Kidney glomerular epithelial cell (primary cell): ENCODE data around the gene SLC35F3.

Experiments
- DNase-seq: peaks from one replicate; lab custom pipeline; 2025; lab: John Stamatoyannopoulos, UW

The SLC35F3 gene

GRCh38 chr1:234258071-234258470 lies 353.6 kb downstream of the SLC35F3 start:
- DNase-seq: no peak

GRCh38 chr1:234260578-234260977 lies 356.1 kb downstream of the SLC35F3 start:
- no peak for DNase-seq

GRCh38 chr1:234261545-234261944 lies 357.1 kb downstream of the SLC35F3 start:
- DNase-seq: no peak

GRCh38 chr1:234262007-234262753 lies 357.7 kb downstream of the SLC35F3 start:
- DNase-seq: no peak

- DNase-seq: no peak
These were observed 358.3 kb downstream of the SLC35F3 start for GRCh38 chr1:234262754-234263105.

GRCh38 chr1:234264832-234265231 lies 360.4 kb downstream of the SLC35F3 start:
- DNase-seq: no peak

- DNase-seq: no peak
These were observed 360.8 kb downstream of the SLC35F3 start for GRCh38 chr1:234265321-234265720.

- DNase-seq: no peak
These were observed 361.4 kb downstream of the SLC35F3 start for GRCh38 chr1:234265861-234266260.

GRCh38 chr1:234270093-234270492 lies 365.6 kb downstream of the SLC35F3 start:
- no peak for DNase-seq

- DNase-seq: no peak
These were observed 366.2 kb downstream of the SLC35F3 start for GRCh38 chr1:234270581-234271242.

GRCh38 chr1:234271243-234271606 lies 366.7 kb downstream of the SLC35F3 start:
- no peak for DNase-seq

- DNase-seq: no peak
These were observed 368.3 kb downstream of the SLC35F3 start for GRCh38 chr1:234272656-234273312.

- DNase-seq: no peak
These were observed 369.5 kb downstream of the SLC35F3 start for GRCh38 chr1:234273981-234274380.

GRCh38 chr1:234276151-234276788 lies 371.8 kb downstream of the SLC35F3 start:
- no peak for DNase-seq

GRCh38 chr1:234277161-234277868 lies 372.8 kb downstream of the SLC35F3 start:
- no peak for DNase-seq

GRCh38 chr1:234279021-234279420 lies 374.5 kb downstream of the SLC35F3 start:
- no peak for DNase-seq

- DNase-seq: no peak
These were observed 376.0 kb downstream of the SLC35F3 start for GRCh38 chr1:234280500-234280899.

GRCh38 chr1:234281826-234282489 lies 377.5 kb downstream of the SLC35F3 start:
- no peak for DNase-seq

GRCh38 chr1:234286206-234286605 lies 381.7 kb downstream of the SLC35F3 start:
- DNase-seq: no peak

GRCh38 chr1:234288946-234289345 lies 384.5 kb downstream of the SLC35F3 start:
- no peak for DNase-seq

GRCh38 chr1:234289538-234290305 lies 385.2 kb downstream of the SLC35F3 start:
- DNase-seq: no peak
